ENCODE measurements around the gene SLC35G2.

DNA sequence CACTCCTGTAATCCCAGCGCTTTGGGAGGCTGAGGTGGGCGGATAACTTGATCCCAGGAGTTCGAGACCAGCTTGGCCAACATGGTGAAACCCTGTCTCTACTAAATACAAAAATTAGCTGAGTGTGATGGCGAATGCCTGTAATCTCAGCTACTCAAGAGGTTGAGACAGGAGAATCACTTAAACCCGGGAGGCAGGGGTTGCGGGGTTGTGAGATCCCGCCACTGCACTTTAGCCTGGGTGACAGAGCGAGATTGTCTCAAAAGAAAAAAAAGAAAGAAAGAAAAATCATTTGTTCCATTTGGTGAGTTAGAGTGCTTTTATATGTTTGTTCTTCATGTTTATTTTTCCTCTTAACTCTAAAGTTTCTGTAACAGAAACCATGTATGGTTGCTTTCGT lies 50.4 kb downstream of the SLC35G2 start:
- TF ChIP-seq, protein P1, sequence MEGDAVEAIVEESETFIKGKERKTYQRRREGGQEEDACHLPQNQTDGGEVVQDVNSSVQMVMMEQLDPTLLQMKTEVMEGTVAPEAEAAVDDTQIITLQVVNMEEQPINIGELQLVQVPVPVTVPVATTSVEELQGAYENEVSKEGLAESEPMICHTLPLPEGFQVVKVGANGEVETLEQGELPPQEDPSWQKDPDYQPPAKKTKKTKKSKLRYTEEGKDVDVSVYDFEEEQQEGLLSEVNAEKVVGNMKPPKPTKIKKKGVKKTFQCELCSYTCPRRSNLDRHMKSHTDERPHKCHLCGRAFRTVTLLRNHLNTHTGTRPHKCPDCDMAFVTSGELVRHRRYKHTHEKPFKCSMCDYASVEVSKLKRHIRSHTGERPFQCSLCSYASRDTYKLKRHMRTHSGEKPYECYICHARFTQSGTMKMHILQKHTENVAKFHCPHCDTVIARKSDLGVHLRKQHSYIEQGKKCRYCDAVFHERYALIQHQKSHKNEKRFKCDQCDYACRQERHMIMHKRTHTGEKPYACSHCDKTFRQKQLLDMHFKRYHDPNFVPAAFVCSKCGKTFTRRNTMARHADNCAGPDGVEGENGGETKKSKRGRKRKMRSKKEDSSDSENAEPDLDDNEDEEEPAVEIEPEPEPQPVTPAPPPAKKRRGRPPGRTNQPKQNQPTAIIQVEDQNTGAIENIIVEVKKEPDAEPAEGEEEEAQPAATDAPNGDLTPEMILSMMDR (IDR thresholded peaks at IDR 0.05; ENCODE audit: insufficient read depth, low read length), result no peak
- no peak for TF ChIP-seq POLR2AphosphoS5 (IDR thresholded peaks at IDR 0.05; ENCODE audit: low read depth)
- TF ChIP-seq, protein P2, sequence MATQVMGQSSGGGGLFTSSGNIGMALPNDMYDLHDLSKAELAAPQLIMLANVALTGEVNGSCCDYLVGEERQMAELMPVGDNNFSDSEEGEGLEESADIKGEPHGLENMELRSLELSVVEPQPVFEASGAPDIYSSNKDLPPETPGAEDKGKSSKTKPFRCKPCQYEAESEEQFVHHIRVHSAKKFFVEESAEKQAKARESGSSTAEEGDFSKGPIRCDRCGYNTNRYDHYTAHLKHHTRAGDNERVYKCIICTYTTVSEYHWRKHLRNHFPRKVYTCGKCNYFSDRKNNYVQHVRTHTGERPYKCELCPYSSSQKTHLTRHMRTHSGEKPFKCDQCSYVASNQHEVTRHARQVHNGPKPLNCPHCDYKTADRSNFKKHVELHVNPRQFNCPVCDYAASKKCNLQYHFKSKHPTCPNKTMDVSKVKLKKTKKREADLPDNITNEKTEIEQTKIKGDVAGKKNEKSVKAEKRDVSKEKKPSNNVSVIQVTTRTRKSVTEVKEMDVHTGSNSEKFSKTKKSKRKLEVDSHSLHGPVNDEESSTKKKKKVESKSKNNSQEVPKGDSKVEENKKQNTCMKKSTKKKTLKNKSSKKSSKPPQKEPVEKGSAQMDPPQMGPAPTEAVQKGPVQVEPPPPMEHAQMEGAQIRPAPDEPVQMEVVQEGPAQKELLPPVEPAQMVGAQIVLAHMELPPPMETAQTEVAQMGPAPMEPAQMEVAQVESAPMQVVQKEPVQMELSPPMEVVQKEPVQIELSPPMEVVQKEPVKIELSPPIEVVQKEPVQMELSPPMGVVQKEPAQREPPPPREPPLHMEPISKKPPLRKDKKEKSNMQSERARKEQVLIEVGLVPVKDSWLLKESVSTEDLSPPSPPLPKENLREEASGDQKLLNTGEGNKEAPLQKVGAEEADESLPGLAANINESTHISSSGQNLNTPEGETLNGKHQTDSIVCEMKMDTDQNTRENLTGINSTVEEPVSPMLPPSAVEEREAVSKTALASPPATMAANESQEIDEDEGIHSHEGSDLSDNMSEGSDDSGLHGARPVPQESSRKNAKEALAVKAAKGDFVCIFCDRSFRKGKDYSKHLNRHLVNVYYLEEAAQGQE (IDR thresholded peaks at IDR 0.05; ENCODE audit: insufficient replicate concordance, low read depth), result no peak
- TF ChIP-seq SPI1 (IDR thresholded peaks at IDR 0.05; ENCODE audit: borderline replicate concordance, low read depth), result no peak
